HL-60/S4 (cell line): Measurements from ENCODE around the gene MYBL2.

Experiments used
- in situ Hi-C: fragments of 300-500 bp; cut with MboI; formaldehyde crosslinking; loops from 2 replicates; pipeline ENCODE4 v1.14.3; 2022; ENCODE audit warnings: low sequenced_read_pairs

The MYBL2 gene

DNA sequence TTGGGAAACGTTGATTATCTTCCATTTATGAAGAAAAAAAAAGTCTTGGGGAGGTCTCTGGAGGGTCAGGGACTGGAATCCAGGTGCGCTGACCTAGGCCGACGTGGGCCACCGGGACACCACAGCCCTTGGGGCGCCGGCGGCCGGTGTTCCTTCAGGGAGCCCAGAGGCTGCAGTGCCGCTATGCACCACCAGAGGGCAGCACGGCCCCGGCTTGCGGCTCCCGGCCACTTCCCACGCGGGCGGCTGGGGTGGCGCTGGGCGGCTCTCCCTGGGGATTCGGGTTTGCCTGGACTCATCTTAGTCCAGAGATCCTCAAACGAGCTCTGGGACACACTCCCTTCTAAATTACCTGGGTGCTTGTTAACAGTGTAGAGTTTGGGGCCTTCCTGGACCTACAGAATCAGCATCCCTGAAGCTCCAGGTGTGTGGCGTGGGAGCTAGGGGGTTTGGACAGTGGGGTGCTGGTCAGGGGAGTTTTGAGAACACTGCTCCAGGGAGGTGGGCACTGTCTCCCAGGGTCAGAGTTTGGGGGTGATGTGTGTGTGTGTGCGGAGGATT, 82.9 kb downstream of the MYBL2 start:
- in situ Hi-C loops: loop anchor here (10.0 kb wide), 1 partner anchor 335 kb away; no protein-coding TSS in a partner anchor

DNA sequence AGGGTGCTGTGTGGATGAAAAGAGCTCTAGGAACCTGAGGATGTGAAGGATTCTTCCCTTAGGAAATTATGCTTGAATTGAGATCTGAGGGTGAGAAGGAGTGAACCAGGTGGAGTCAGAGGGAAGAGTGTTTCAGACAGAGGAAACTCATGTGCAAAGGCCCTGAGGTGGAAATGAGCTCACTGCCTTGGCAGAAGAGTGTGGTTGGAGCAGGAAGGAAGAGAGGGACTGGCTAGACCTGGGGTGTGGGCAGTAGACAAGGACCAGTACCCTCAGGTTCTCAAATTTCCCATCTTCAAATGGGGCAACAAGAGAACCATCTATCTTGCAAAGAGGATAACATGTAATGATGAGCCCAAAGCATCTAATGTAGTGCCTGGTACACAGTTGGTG, 83.9 kb downstream of the MYBL2 start:
- in situ Hi-C loops: loop anchor here (10.0 kb wide), 1 partner anchor 334 kb away; no protein-coding TSS in a partner anchor

DNA sequence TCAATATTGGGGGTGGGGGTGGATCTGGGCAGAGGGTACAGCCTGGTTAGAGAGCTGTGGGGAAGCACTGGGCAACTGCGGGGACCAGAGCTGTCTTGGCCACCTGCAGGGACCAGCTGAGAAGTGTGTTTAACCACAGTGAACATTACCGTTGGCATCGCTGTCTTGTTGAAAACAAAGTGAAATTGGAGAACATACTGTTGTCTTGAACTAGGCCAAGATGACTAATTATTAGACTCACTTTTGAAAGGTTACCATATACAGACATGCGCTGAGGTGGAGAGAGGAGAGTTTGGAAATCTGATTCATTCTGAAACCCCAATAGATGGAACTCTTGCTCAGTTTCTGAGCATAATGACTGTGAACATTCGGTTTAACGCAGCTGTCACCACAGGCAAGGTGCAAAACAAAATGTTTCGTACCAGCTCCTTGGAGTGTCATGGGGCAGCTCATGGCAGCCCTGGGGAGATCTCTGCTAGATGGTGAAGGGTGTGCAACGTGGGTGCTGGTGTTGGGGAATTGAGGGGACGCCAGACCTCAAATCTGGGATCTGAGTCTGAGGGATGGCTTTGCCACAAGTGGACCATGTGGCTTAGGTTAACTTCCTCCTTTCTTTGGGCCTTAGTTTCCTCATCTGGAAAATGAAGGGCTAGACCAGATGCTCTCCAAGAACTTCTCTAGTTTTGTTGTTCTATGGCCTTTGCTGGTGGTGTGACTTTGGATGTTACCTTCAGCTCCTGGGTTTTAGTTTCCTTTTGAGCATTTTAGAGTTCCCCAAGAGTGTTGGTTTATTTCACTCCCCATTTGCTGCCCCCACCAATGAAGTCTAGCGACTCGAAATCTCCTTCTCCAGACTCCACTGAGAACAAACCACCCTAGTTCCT, 84.5 kb downstream of the MYBL2 start:
- in situ Hi-C loops: loop anchor here (10.0 kb wide), 1 partner anchor 333 kb away; no protein-coding TSS in a partner anchor

DNA sequence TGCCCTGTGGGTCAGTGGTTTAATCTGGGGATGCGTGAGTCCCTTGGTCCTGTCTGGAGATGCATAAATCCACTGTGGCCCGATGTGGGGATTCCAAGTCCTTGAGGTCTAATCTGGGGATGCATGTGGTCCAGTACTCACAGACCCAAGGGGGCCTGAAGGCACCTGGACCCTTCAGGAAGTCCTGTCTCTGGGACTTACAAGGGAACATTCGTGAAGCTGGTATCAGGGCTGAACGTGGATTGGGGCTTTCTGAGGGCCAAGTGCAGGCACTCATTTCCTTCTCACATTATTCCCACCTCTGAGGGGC, 85.1 kb downstream of the MYBL2 start:
- in situ Hi-C loops: loop anchor here (10.0 kb wide), 1 partner anchor 333 kb away; no protein-coding TSS in a partner anchor

DNA sequence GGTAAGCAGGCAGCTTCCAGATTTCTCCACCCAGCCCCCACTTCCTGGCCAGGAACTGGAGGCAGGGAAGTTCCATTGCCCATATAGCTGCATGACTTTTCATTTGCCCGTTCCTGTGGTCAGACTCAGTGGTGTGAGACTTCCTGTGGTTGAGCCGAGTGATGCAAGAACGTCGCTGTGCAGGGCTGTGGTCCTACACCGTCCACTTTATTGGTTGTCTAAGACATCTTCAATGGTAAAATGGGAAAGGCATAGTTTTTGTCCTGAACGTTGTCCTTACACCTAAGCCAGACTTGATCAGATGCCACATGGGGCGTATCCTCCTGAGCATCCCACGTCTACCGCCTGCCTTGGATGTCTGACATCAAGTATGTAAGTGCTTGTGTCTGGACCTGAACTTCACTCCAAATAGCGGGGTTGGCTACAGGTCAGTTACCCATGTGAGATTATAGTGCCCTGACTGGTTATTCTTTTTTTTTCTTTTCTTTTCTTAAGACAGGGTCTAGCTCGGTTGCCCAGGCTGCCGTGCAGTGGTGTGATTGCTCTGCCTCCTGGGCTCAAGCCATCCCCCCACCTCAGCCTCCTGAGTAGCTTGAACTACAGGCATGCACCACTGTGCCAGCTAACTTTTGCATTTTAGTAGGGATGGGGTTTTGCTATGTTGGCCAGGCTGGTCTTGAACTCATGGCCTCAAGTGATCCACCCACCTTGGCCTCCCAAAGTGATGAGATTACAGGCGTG, 85.8 kb downstream of the MYBL2 start:
- in situ Hi-C loops: loop anchor here (10.0 kb wide), 1 partner anchor 332 kb away; no protein-coding TSS in a partner anchor

DNA sequence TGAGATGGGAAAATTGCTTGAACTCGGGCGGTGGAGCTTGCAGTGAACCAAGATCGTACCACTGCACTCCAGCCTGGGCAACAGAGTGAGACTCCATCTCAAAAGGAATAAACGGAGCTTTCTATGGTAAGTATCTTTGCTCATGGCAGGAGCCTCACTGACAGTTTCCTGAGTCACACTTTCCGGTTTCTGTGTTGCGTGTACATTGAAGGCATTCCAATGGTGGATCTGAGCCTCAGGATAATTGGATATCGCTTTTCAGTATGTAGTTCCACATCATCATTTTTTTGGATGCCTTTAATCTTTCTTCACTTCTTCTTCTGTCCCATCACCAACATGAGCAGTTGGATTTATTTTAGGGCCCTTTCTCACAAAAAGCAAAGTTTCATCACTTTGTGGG, 88.5 kb downstream of the MYBL2 start:
- in situ Hi-C loops: loop anchor here (10.0 kb wide), 1 partner anchor 329 kb away; no protein-coding TSS in a partner anchor

DNA sequence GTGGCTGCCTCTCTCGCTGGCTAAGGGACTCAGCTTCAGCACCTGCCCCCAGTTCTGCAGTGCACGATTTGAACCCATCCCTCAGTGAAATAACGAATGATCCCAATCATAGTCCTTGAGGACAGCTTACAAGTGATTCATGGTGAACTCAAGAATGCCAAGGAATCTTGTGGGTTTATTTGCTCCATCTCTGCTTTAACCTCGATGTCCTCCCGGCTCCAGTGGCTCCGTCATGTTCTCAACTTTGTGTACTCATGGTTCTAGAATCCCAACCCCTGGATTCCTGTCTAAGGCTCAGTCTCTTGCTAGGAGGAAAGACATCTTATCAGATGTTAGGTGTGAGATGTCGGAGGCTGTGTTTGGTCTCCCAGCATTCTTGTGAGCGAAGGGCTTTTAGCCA, 88.9 kb downstream of the MYBL2 start:
- in situ Hi-C loops: loop anchor here (10.0 kb wide), 1 partner anchor 329 kb away; no protein-coding TSS in a partner anchor

DNA sequence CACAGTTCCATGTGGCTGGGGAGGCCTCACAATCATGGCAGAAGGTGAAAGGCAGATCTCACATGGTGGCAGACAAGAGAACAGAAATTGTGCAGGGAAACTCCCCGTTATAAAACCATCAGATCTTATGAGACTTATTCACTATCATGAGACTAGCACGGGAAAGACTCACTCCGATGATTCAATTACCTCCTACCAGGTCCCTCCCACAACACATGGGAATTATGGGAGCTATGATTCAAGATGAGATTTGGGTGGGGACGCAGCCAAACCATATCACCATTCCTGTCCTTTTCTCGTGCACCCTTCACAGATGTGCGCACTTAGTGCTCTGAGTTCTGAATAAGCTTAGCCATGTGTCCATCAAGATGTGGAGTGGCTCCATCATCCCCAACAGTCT, 91.0 kb downstream of the MYBL2 start:
- in situ Hi-C loops: loop anchor here (10.0 kb wide), 1 partner anchor 327 kb away; no protein-coding TSS in a partner anchor

DNA sequence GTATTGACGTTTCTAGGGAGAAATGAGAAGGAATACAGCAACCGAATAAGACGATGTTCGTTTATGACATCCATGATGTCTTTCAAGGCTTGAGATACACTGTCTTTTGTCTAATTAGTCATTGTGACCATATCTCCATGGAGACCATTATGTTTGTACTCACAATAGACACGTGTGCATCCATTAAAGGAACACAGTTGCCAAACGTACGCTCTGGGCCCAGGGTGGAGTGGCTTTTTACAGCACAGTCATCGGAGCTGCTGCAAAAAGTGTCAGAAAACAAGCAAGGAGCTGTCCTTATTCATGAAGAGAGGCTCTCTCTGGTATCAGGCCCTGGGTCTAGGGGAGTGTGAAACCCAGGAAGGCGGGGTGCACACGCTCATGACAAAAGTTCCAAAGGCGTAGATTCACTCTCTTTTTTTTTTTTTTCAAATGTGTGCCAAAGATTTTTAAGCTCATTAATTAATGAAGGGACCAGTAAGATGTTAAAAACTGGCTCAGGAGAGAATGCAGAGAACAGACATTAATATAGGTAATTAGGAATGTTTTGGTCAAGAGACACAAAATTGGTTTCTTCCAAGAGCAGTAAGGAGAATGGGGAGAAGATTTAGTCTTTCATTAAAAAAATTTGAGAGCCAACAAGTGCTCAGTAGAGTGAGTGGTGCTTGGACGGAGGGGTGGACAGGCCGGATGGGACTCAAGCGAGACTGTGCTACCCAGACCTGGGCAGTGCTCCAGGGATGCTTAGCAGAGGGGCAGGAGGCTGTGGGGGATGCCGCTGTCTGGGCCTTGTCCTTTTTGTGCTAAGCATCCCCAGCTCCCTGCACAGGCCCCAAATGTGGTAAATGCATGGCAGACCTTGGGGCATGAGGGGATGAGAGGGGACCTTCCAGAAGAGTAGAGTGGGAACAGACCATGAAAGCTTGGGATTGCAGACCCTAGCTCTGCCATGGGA, 94.7 kb downstream of the MYBL2 start:
- in situ Hi-C loops: no loop called here

DNA sequence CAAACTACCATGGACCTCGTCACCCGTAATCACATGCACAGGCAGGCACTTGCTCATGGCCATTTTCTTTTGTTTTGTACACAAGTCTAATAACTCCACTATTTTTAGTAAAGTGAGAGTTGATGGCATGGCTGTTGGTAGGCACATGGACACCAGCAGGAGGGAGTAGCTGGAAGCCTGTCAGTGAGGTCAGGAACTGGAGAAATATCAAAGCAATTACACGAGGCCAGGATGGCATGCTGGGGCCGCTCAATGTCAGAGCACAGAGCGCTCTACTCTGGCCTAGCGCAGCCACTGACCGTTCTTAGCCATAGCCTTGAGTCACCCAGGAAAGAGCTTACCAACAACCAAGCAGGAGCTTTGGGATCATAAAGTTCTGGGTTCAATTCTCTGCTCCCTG, 96.0 kb downstream of the MYBL2 start:
- in situ Hi-C loops: no loop called here

DNA sequence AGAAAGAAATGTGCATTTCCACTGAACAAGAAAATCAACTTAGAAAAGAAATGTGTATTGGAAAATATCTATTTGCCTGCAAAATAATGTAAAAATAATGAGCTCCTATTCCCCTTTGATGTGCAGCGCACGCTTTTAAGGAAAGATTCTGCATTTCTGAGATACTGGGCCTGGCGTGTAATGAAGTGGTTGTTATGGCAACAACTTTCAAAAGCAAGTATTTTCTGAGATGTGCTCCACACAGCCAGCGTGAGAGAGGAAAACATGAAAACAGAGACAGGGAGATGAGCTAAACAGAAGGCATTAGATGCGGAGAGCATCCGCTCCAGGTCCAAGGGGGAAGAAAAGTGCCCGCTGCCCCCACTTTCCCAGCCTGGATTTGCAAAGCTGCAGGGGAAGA, 99.0 kb downstream of the MYBL2 start:
- in situ Hi-C loops: no loop called here
